ENCODE measurements around the gene HAO2.
"Not testable (repeated sequence)": the region's sequence is repeated elsewhere in the genome, so short reads cannot be mapped to it uniquely, and the experiment has no call there.

HAO2 gene

DNA sequence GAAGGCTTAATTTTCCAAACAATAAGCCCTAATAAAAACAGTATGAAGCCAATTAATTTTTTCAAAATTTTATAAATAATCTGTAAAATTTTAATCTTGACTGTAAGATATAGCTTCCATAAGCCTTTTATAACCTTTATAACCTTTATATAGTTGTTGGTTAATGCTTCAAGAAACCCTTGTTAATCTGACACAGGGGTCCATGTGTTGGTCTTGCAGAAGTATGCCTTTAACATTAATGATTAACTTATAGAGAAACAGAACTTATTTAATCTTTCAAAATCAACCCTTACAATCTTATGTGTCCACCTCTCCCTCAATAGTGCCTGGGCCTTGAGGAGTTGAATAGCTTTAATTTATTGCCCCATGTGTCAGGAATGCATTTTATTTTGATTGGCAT, 23.2 kb upstream of the HAO2 start:
- DNase-seq (ENCODE audit: low read depth in 2 of 2) = no peak

- no peak for DNase-seq (ENCODE audit: low read depth in 2 of 2)
Observed at GRCh38 chr1:119347858-119348257, 20.7 kb upstream of the HAO2 start.

DNA sequence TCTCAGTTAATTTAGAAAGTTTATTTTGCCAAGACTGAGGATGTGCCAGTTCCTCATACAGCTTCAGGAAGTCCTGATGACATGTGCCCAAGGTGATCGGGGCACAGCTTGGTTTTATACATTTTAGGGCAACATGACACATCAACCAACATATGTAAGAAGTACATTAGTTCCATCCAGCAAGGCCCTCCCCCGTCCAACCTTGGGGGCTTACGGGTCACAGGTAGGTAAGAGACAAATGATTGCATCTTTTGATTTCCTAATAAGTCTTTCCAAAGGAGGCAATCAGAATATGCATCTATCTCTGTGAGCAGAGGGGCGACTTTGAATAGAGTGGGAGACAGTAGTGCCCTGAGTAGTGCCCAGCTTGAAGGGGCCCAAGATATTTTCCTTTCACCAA, 19.6 kb upstream of the HAO2 start:
- DNase-seq (ENCODE audit: low read depth in 2 of 2) = no peak

DNA sequence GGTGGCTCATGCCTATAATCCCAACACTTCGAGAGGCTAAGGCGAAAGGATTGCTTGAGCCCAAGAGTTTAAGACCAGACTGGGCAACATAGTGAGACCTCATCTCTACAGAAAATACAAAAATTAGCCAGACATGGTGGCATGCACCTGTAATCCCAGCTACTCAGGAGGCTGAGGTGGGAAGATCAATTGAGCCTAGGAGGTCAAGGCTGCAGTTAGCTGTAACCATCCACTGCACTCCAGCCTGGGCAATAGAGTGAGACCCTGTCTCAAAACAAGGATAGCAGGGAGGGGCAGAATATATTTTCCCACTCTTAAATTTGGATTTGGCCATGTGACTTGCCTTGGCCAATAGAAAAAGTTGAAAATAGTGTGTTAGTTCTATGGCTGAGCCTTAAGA, 17.7 kb upstream of the HAO2 start:
- DNase-seq (ENCODE audit: low read depth in 2 of 2) = not testable (repeated sequence)

GRCh38 chr1:119351997-119352396, 16.6 kb upstream of the HAO2 start:
- no peak for DNase-seq (ENCODE audit: low read depth in 2 of 2)

- DNase-seq (ENCODE audit: low read depth in 2 of 2) = no peak
Observed at GRCh38 chr1:119353836-119354235, 14.7 kb upstream of the HAO2 start.

DNA sequence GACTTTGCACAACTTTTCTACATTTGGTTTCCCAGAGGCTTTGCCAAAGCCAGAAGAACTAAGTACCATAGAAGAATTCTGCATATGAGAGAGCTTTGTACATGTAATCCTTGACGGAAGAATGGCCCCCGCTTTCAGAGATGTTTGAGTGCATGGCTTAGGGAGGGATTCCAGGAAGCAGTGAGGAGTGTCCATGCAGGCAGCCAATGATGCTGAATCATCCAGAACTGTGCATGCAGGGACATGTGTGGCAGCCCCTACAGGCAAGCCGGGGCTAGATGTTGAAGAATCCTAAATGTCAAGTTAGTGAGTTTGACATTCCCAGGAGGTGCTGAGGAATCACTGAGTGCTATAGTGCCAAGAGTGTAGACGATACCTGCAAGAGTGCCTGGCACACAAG, 9.9 kb upstream of the HAO2 start:
- DNase-seq (ENCODE audit: low read depth in 2 of 2) = no peak

DNA sequence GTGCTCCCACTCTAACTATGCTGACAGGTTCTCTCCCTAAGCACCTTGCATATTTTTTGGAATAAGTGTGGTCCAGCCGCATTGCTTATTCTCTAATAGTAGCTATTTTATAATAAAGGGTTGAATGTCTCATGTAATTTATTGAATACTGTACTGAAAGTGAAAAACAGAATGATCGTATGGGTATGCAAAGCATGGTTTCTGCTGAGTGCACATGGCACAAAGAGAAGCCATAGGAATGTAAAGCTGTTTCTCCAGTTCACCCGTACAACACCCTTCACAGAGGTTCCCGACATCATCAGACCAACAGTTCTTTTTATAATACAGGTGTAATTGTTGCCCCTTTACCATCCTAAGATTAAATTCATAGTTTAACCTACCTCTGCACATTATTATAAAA, 8.9 kb upstream of the HAO2 start:
- DNase-seq (ENCODE audit: low read depth in 2 of 2) = no peak

- DNase-seq (ENCODE audit: low read depth in 2 of 2) = no peak
Observed at GRCh38 chr1:119361205-119361604, 7.4 kb upstream of the HAO2 start.

DNA sequence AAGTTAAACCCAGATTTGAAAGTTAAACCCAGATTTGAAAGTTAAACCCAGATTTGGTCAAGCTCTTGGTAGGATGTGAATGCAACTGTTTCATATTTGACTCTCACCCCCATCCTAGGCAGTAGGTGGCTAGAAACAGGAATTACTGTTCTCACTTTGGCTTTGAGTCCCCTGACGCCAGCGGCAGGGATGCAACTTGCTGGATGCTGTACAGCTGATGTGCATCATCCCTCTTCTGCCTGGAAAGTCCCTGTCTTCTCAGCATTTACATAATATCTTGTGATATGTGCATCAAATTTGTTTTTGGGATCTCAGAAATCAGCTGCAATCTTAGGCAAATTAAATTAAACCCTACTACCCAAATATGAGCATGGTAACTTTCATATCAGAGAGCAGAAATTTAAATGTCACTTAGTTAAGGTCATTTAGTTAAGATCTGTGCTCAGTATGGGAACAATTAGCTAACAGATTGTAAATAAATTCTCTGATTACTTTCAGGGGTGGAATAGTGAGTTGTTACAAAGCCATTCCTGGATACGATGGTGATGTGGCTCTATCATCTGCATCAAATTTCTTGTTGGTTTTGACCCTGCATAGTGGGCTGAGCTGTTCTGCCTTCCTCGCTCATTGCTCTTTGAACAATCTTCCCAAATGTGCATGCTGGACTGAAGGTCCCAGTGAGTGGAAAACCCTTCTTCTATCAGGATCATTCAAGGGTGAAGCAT, 6.8 kb upstream of the HAO2 start:
- no peak for DNase-seq (ENCODE audit: low read depth in 2 of 2)

GRCh38 chr1:119363162-119363561, 5.4 kb upstream of the HAO2 start:
- DNase-seq (ENCODE audit: low read depth in 2 of 2) = no peak

DNA sequence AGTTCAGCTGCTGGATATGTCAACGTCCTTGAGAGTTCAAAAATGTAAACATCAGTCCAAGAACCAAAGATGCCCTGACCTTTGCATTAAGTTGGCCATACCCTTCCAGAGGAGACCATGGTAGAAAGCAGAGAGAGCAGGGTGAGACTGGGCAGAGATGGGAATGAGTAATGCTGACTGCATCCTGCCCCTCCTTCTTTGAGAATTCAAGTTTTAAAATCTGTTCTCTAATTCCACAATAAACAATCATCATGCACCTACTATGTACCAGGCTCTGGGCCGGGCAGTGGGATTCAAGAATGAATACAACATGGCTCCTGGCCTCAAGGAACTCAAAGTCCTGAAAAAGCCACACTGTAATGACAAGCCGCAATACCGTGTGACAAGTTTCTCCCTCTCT, 3.9 kb upstream of the HAO2 start:
- DNase-seq (ENCODE audit: low read depth in 2 of 2) = no peak

GRCh38 chr1:119366424-119366823, 2.2 kb upstream of the HAO2 start:
- DNase-seq (ENCODE audit: low read depth in 2 of 2) = no peak

DNA sequence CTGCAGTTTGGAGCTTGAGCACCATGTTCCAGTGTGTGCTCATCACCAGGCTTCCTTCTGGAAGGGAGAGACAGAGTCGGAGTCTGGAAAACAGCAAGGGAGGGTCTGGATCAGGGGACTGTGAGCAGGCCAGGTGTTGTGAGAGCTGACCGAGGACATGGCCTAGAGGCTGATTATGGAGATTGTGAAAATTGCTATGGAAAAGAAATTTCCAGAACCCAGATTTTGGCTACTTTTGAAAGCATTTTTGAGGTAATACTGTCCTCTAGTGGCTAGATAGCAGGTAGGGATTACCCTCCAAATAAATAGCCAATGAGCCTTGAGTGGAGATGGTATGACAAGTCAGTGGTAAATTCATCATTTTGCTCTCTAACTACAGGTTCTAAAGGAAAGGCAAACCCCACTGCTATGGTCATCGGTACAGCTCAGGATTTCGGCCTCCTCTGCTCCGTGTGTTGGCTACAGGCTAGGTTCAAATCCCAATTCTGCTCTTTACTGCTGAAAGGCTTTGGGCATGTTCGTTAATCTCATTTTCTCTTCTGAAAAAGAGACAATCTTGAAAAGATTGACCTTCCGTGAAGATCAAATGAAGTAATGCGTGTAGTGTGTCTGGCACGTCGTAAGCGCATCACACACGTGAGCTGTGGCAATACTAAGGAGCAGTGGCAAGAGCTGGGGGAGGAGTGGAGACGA, 1.0 kb upstream of the HAO2 start:
- DNase-seq (ENCODE audit: low read depth in 2 of 2) = no peak

DNA sequence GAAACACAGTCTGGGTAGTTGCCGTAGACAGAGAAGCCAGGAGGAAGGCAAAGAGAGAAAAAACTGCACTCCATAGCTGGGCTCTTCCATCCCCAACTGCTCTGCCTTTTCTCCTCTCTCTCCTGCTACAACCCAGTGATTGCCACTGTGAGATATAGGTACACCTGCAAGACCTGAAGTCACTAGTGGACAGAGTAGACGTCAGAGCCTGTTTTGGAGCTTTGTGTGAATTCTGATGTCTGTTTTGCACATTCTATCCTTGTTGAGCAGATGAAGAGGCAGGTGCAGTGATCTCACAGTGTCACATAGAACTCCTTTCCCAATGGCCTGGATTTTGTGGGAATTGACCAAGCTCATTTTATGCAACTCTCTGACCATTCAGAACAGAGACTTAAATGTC, 2.2 kb downstream of the HAO2 start:
- DNase-seq (ENCODE audit: low read depth in 2 of 2) = no peak

DNA sequence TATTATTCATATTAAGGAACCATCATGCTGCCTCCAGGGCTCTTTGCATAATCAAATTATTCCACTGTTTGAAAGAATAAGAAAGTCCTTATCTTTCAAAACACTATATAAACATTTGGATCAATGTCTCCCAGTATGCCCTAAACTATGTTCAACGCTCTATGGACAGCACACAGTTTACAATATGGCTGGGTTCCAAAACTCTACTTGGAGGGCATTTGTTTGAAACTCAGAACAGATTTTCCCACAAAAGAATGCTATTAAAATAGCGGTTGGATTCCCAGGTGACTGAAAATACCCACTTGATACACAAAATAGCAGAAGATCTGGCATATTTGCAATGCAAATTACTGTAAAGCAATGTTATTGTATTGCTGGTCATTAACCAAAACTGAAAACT, 3.2 kb downstream of the HAO2 start:
- DNase-seq (ENCODE audit: low read depth in 2 of 2) = no peak

DNA sequence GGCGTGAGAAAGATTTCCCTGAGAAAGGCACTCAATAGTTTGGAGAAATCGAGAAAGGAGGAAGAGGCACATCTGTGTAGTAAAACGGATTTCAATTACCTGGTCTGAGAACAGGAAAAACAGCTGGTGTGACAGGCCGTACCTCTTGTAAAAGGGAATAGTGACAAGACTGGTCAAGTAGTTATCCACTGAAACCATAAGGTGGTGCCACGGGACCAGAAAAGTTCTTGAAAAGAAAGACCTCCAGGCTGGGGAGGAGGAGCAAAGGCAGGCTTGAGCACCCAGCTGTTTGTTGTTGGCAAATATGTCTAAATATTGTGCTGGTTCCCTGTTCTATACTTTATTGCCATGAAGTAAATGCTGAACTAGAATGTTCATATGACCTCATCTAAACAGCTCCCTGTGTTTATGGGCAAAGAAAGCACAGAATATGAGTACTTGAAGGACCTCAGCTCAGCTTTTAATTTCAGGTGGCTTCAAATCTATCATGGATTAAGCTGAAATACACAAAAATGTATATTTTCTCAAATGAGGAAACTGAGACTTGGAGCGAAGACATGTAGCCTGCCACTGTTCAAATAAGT, 4.0 kb downstream of the HAO2 start:
- DNase-seq (ENCODE audit: low read depth in 2 of 2) = no peak

DNA sequence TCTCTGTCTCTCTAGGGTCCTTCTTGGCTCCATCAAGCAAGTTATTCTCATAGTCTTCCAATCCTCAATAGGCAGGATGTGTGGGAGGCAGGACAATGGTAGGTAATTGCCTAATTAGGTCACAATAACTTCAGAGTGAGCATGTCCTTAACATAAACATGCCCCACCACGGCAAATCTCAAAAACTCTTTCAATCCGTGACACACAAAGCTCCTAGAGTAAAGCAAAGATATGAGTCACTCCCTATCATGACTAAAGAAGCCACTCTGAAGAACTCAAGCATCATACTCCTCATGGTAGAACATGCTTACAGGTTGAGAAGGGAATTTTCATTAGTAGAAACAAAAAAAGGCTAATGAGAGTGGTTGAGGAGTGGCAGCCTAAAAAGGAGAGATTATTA, 4.9 kb downstream of the HAO2 start:
- DNase-seq (ENCODE audit: low read depth in 2 of 2) = no peak

- no peak for DNase-seq (ENCODE audit: low read depth in 2 of 2)
Observed at GRCh38 chr1:119374208-119374874, 5.8 kb downstream of the HAO2 start.

DNA sequence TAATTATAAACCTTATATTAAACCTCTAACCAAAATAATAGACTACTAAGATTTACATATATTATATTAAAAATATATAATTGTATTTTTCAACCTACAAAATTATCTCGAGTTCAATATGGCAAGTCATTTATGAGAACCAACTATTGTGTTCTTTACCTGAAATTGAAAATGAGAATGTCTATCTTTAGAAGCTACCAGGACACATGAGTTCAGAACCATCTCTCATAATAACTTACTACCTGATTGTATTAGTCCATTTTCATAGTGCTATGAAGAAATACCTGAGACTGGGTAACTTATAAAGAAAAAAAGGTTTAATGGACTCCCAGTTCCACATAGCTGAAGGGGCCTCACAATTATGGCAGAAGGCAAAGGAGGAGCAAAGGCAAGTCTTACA, 6.8 kb downstream of the HAO2 start:
- DNase-seq (ENCODE audit: low read depth in 2 of 2) = no peak

- DNase-seq (ENCODE audit: low read depth in 2 of 2) = no peak
Observed at GRCh38 chr1:119376594-119376993, 8.0 kb downstream of the HAO2 start.

DNA sequence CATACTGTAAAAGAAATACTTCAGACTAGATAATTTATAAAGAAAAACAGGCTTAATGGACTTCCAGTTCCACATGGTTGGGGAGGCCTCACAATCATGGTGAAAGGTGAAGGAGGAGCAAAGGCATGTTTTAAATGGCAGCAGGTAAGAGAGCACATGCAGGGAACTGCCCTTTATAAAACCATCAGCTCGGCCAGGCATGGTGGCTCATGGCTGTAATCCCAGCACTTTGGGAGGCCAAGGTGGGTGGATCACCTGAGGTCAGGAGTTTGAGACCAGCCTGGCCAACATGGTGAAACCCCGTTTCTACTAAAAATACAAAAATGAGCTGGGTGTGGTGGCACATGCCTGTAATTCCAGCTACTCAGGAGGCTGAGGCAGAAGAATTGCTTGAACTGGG, 9.0 kb downstream of the HAO2 start:
- not testable (repeated sequence) for DNase-seq (ENCODE audit: low read depth in 2 of 2)

- DNase-seq (ENCODE audit: low read depth in 2 of 2) = no peak
Observed at GRCh38 chr1:119379117-119379516, 10.5 kb downstream of the HAO2 start.
